Testis (tissue), 3 donors: ENCODE measurements around the gene MPO. TPM values are rescaled to one million over a fixed set of nuclear protein-coding genes. Genes with fewer than 3 reads are reported as not detected.
A peak's percentile ranks its signal among the peaks of the same experiment; 100 is the strongest.

Experiments
- DNase-seq: peaks from one replicate; pipeline ENCODE4 v3.0.0-alpha.2; 2019
- H3K27ac ChIP-seq, 2 donors: fragments of 200-600 bp; sonication (generic); one replicate each; pipeline ENCODE4 v1.5.1; 2019
- H3K27me3 ChIP-seq: fragments of 200-600 bp; sonication (generic); one replicate; pipeline ENCODE4 v1.5.1; 2019
- H3K36me3 ChIP-seq: fragments of 200-600 bp; sonication (generic); one replicate; pipeline ENCODE4 v1.5.1; 2017; ENCODE audit warnings: low read depth; ENCODE audit errors: missing control alignments
- H3K4me1 ChIP-seq: fragments of 200-600 bp; sonication (generic); one replicate; pipeline ENCODE4 v1.5.1; 2019
- H3K4me3 ChIP-seq, 2 donors: fragments of 200-600 bp; sonication (generic); one replicate each; pipeline ENCODE4 v1.5.1; 2017 to 2019
- H3K9me3 ChIP-seq: fragments of 200-600 bp; sonication (generic); one replicate; pipeline ENCODE4 v1.5.1; 2017
- POLR2A ChIP-seq: fragments of 450-650 bp; IDR thresholded peaks from one replicate; pipeline ENCODE4 v1.6.1; 2017; ENCODE audit warnings: antibody characterized with exemption, mild to moderate bottlenecking, moderate library complexity
- WGBS, 2 donors: methylation state at CpG; one replicate each; pipeline ENCODE4 v1.1.5; 2018; 5-methylcytosine and 5-hydroxymethylcytosine counted together
- intact Hi-C: fragments of 100-400 bp; cut with DNase I; formaldehyde crosslinking; loops from one replicate; pipeline ENCODE4 v1.15.1; 2023; ENCODE audit warnings: low total_unique reads
- polyA plus RNA-seq: library from polyadenylated mRNA; stranded (reverse); fragments of 350-450 nt; fragmentation: Illumina TruSeq; extraction: RNeasy Lipid Tissue Mini Kit (QIAGEN cat#74804); gene quantifications from one replicate; pipeline ENCODE4 v1.2.3, GENCODE V29; 2014; ENCODE audit warnings: low read depth, low replicate concordance; ENCODE audit not compliant: insufficient read depth
- total RNA-seq, 2 donors: library from RNA; depleted of rRNA; stranded (reverse); fragments of >200 nt; gene quantifications; one replicate each; pipeline ENCODE4 v1.2.3, GENCODE V29; 2016
- TF ChIP-seq, protein P1 (sequence below), 3 experiments: fragments of 450-650 bp in 2 of 3; fragments of 200-600 bp in 1 of 3; sonication (generic) in 1 of 3; IDR thresholded peaks; one replicate each; pipeline ENCODE4 v1.5.1; 2016 to 2019; ENCODE audit warnings: antibody characterized with exemption in 3 of 3, mild to moderate bottlenecking in 2 of 3, moderate library complexity in 1 of 3

Gene MPO
- total and polyA plus RNA-seq, 3 donors from 2014 or later: 0.87 to 1.1 (median 0.87) TPM

DNA sequence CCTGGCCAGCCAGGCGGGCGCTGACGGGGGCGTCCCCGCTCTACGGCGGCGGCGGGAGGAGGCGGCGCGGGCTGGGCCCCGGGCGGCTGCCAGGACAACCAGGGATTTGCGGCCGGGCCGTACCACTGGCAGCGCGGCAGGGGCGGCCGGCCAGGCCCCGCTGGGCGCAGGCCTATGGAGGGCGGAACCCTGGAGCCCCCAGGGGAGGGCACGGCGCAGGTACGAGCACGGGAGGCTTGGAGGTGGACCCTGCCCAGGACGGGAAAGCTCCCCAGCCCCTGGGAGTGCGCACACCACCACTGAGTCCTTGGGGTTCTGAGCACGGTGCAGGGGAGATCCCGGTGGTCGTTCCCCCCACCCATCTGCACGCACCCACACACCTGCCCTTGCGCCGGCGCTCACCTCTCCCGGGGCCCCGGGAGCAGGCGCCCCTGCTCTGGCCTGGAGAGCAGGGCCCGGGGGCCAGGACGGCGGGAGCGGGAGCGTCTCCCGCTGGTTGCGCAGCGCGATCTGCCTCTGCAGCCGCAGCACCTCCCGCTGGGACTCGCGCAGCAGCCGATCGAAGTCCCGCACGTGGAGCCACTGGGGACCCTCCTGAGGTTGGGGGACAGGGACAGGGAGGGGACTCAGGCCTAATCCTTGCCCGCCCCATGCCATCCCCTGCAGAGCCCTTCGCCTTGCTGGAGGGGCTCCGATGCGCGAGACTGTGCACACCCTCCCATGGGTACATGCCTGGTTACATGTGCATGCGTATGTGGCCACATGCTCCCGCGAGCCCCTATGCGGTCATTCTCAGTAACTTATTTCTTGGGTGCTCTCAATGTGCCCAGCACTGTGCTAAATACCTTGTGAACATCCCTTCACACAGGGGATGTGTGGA is 43.9 kb upstream of the MPO start:
- DNase-seq: no peak
- TF ChIP-seq POLR2A: no peak
- TF ChIP-seq, protein P1, sequence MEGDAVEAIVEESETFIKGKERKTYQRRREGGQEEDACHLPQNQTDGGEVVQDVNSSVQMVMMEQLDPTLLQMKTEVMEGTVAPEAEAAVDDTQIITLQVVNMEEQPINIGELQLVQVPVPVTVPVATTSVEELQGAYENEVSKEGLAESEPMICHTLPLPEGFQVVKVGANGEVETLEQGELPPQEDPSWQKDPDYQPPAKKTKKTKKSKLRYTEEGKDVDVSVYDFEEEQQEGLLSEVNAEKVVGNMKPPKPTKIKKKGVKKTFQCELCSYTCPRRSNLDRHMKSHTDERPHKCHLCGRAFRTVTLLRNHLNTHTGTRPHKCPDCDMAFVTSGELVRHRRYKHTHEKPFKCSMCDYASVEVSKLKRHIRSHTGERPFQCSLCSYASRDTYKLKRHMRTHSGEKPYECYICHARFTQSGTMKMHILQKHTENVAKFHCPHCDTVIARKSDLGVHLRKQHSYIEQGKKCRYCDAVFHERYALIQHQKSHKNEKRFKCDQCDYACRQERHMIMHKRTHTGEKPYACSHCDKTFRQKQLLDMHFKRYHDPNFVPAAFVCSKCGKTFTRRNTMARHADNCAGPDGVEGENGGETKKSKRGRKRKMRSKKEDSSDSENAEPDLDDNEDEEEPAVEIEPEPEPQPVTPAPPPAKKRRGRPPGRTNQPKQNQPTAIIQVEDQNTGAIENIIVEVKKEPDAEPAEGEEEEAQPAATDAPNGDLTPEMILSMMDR (IDR thresholded peaks at IDR 0.05): no peak
- Histone ChIP-seq H3K27ac (no peak overlapping the region), H3K36me3 (no peaks in the 10 kb centered on the region), H3K4me3 (peak overlapping the region; percentile 46 to 65), H3K4me1 (peaks cover 8% of the 10 kb centered on the region), H3K27me3 (no peaks in the 10 kb centered on the region), H3K9me3 (no peaks in the 10 kb centered on the region)
- 5 to 11% methylated on average over 8 to 58 of the region's 66 CpGs for WGBS, 2 donors
- intact Hi-C loops: no loop called here

DNA sequence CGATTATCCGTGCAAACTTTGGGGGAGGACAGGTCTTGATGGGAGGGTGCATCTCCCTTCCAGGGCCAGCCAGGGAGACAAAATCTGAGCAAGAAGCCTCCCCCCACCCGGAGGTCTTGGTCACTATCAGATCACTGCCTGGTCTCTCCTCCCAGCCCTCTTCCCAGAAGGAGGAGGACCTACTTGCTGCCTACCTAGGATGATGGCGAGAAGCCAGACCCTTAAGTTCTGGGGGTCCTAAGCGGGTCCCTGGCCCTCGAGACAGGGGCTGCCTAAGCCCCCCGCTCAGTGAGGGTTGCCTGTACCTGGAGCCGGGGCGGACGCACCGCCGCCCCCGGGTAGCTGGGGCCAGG is 43.3 kb upstream of the MPO start:
- WGBS, 2 donors: 0 to 6% methylated on average over 1 to 12 of the region's 13 CpGs
- Histone ChIP-seq H3K27ac (no peak overlapping the region), H3K27me3 (no peaks in the 10 kb centered on the region), H3K36me3 (no peaks in the 10 kb centered on the region), H3K4me3 (peak overlapping the region; percentile 46 to 65), H3K9me3 (no peaks in the 10 kb centered on the region), H3K4me1 (peaks cover 8% of the 10 kb centered on the region)
- intact Hi-C loops: no loop called here
- no peak for TF ChIP-seq POLR2A
- TF ChIP-seq, protein P1 (IDR thresholded peaks at IDR 0.05): no peak
- no peak for DNase-seq

DNA sequence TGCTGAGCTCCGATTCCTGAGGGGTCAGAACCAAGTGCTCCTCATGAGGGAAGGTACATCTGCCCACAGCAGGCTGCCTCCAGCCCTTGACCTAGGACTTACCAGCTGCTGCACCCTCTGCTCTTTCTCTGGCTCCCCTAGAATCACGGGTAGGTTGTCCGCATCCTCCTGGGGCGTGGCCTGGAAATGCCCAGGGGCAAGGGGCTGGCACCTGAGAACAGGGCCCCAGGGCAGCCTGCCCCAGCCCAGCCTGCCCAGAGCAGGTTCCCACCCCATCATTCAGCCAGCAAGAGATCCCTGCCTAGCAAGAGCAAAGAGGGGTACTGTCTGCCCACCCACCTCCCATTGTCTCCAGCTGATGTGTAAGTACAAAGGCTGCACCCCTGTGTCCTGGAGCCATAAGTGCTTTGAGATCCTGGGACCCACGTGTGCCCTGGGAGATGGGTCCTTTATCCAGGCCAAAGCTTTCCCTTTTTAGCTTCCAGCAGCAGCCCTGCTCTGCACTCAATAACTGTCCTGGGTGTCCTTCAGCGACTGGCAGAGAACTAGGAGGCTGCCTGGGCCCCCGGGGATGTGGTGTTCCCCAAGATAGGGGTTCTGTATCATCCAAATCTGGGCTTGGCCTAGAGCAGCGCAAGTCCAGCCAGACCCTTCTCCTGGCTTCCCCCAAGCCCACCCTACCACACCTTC is 42.8 kb upstream of the MPO start:
- Histone ChIP-seq H3K36me3 (no peaks in the 10 kb centered on the region), H3K9me3 (no peaks in the 10 kb centered on the region), H3K27ac (no peak overlapping the region), H3K27me3 (no peaks in the 10 kb centered on the region), H3K4me3 (peak overlapping the region in 1 of 2 donors; percentile 65), H3K4me1 (peaks cover 8% of the 10 kb centered on the region)
- no peak for DNase-seq
- 57 to 58% methylated on average over 8 of the region's 8 CpGs for WGBS, 2 donors
- intact Hi-C loops: no loop called here
- TF ChIP-seq, protein P1 (IDR thresholded peaks at IDR 0.05): no peak
- no peak for TF ChIP-seq POLR2A

DNA sequence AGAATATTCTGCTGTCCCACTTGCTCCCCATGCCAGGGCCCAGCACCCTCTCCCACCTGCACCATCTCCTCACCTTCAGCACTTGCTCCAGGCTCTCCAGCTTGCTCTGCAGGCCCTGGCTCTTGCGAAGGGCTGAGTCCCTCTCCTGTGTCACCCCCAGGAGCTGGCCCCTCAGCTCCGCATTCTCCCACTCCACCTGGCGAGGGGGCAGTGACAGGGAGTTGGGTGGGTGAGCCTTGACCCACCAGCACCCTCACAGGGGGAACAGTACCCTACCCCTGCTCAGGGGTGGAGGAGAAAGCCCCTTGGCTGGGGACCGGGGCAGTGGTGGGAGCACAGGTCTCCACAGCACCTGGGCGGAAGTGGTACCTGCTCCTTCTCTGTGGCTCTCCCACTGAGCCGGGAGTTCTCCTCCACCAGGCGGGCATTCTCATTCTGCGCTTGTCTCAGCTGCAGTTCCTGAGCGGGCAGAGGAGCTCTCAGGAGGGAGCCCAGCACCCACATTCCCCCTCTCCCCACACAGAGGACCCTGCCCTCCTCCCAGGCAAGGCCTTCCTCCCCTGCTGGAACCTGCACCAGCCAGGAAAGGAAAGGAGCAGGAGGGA is 41.9 kb upstream of the MPO start:
- 91% methylated on average over 5 to 9 of the region's 9 CpGs for WGBS, 2 donors
- Histone ChIP-seq H3K27me3 (no peaks in the 10 kb centered on the region), H3K4me3 (no peak overlapping the region), H3K9me3 (no peaks in the 10 kb centered on the region), H3K36me3 (no peaks in the 10 kb centered on the region), H3K27ac (no peak overlapping the region), H3K4me1 (peaks cover 8% of the 10 kb centered on the region)
- no peak for DNase-seq
- no peak for TF ChIP-seq POLR2A
- TF ChIP-seq, protein P1 (IDR thresholded peaks at IDR 0.05): no peak
- intact Hi-C loops: no loop called here
